ENCODE data around the gene NPAT. TPM values are rescaled to one million over a fixed set of nuclear protein-coding genes. Genes with fewer than 3 reads are reported as not detected.

The NPAT gene
- total and polyA plus RNA-seq, 9 of the 15 experiments (the other 6 are each of a cell fraction or from before 2014, with no cell fraction given), result 8.8 to 30.0 (median 22.1) TPM

GRCh38 chr11:108199446-108200321, 22.8 kb downstream of the NPAT start (continued):
- TF ChIP-seq TRIM25 (IDR thresholded peaks at IDR 0.05; ENCODE audit: borderline replicate concordance) (no peak), ETS2 (tag; IDR thresholded peaks at IDR 0.05; ENCODE audit: borderline replicate concordance, poor library complexity, severe bottlenecking) (no peak), SP1 (CRISPR knock-in tag; IDR thresholded peaks at IDR 0.05) (no peak), HNRNPUL1 (IDR thresholded peaks at IDR 0.05; ENCODE audit: low read length) (no peak), RUNX1 (IDR thresholded peaks at IDR 0.05; ENCODE audit: low read depth) (no peak), ZFP91 (CRISPR knock-in tag; IDR thresholded peaks at IDR 0.05) (no peak), MNT (conservative IDR thresholded peaks at IDR 0.05) (peak in 1 of 2 experiments; percentile 13; a peak in 1 of 4 replicates), ETV1 (tag; conservative IDR thresholded peaks at IDR 0.05; ENCODE audit: low read depth) (no peak; the same call in 1 of the 2 replicates), MBD2 (IDR thresholded peaks at IDR 0.05; ENCODE audit: borderline replicate concordance, low read depth) (no peak), ARID4B (CRISPR knock-in tag; IDR thresholded peaks at IDR 0.05) (no peak), SIN3A (IDR thresholded peaks at IDR 0.05; ENCODE audit: borderline replicate concordance in 2 of 2, control insufficient read depth in 1 of 2, low read depth in 2 of 2, low read length in 2 of 2) (no peak), NBN (IDR thresholded peaks at IDR 0.05; ENCODE audit: low read depth) (peak; percentile 55; the same call in 1 of the 2 replicates), ZNF398 (CRISPR knock-in tag; IDR thresholded peaks at IDR 0.05) (no peak)

All from K562 (cell line).